Measurements from ENCODE around the gene AATF. TPM values are rescaled to one million over a fixed set of nuclear protein-coding genes. Genes with fewer than 3 reads are reported as not detected.
A peak's percentile ranks its signal among the peaks of the same experiment; 100 is the strongest.

Gene AATF
- total RNA-seq, 4 donors from 2014 or later, result 26.9 to 57.8 (median 35.4) TPM

DNA sequence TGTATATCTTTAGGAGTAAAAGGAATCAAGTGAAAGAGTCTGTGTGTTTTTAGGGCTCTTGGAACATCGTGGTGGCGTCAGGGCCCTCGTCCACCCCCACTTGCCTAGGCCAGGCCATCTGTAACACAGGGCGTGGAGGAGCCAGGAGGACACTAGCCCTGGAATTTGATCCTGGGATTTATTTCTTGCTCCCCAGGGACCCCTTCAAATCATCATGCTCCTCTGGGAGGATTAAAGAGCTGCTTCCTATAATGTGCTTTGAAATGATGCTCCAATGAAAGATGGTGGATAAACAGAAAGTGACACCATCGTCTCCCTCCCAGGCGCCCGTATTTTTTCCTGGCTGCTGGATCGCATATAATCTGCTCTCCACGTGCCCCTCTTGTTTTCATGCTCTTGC is 113.3 kb downstream of the AATF start:
- TF ChIP-seq, protein P1, sequence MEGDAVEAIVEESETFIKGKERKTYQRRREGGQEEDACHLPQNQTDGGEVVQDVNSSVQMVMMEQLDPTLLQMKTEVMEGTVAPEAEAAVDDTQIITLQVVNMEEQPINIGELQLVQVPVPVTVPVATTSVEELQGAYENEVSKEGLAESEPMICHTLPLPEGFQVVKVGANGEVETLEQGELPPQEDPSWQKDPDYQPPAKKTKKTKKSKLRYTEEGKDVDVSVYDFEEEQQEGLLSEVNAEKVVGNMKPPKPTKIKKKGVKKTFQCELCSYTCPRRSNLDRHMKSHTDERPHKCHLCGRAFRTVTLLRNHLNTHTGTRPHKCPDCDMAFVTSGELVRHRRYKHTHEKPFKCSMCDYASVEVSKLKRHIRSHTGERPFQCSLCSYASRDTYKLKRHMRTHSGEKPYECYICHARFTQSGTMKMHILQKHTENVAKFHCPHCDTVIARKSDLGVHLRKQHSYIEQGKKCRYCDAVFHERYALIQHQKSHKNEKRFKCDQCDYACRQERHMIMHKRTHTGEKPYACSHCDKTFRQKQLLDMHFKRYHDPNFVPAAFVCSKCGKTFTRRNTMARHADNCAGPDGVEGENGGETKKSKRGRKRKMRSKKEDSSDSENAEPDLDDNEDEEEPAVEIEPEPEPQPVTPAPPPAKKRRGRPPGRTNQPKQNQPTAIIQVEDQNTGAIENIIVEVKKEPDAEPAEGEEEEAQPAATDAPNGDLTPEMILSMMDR (IDR thresholded peaks at IDR 0.05), result no peak
- no peak for TF ChIP-seq POLR2A (IDR thresholded peaks at IDR 0.05)
- Histone ChIP-seq H3K27ac (no peak overlapping the region), H3K36me3 (peaks cover 0 to 7% (median 0%) of the 10 kb centered on the region in 3 donors), H3K9me3 (no peaks in the 10 kb centered on the region), H3K4me3 (no peak overlapping the region), H3K27me3 (no peaks in the 10 kb centered on the region), H3K4me1 (peaks cover 0 to 16% (median 0%) of the 10 kb centered on the region in 4 donors)
- DNase-seq, result no peak

DNA sequence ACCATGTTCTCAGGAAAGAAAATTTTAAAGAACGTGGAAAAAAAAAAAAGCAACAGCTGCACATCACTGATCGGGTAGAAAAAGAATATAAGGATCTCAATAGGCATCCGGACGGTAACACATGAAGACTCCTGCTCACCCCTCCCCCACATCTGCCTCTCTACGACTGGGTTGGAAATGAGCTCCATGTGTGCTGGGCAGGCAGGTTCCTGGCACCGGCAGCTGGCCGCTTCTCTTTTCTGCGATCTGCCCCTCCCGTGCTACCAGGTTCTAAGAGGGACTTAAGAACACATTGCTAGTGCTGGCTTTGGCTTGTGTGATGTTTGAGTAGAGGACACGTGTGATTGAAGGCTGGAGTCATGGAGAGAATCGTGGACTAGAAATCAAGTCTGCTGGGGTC is 115.5 kb downstream of the AATF start:
- TF ChIP-seq POLR2A (IDR thresholded peaks at IDR 0.05), result no peak
- TF ChIP-seq, protein P1 (IDR thresholded peaks at IDR 0.05), result no peak
- H3K9me3 ChIP-seq, result no peaks in the 10 kb centered on the region
- no peak overlapping the region for H3K27ac ChIP-seq
- no peaks in the 10 kb centered on the region for H3K36me3 ChIP-seq
- no peaks in the 10 kb centered on the region for H3K27me3 ChIP-seq
- DNase-seq, result no peak
- peaks cover 0 to 18% (median 0%) of the 10 kb centered on the region in 4 donors for H3K4me1 ChIP-seq
- no peak overlapping the region for H3K4me3 ChIP-seq

DNA sequence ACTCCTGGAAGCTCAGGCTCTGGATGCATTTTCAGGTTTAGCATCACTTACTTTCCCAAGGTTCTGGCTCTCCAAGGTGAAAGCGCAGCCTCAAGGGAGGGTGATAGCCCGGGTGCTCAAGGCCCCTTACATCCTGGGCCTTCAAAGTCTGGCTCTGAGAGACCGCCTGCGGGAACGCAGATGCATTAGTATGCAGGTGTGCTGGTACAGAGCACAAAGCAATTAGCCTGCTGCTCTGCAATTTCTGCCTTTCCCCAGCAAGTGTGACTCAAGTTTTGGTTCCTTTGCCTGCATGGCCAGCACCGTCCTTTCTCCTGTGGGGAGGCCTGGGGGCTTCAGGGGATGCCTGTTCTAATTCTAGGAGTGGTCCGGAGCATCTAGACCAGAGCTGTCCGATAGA is 116.2 kb downstream of the AATF start:
- Histone ChIP-seq H3K9me3 (no peaks in the 10 kb centered on the region), H3K27ac (no peak overlapping the region), H3K36me3 (no peaks in the 10 kb centered on the region), H3K27me3 (no peaks in the 10 kb centered on the region), H3K4me3 (no peak overlapping the region), H3K4me1 (peaks cover 0 to 18% (median 0%) of the 10 kb centered on the region in 4 donors)
- no peak for TF ChIP-seq POLR2A (IDR thresholded peaks at IDR 0.05)
- TF ChIP-seq, protein P1 (IDR thresholded peaks at IDR 0.05), result no peak
- no peak for DNase-seq

DNA sequence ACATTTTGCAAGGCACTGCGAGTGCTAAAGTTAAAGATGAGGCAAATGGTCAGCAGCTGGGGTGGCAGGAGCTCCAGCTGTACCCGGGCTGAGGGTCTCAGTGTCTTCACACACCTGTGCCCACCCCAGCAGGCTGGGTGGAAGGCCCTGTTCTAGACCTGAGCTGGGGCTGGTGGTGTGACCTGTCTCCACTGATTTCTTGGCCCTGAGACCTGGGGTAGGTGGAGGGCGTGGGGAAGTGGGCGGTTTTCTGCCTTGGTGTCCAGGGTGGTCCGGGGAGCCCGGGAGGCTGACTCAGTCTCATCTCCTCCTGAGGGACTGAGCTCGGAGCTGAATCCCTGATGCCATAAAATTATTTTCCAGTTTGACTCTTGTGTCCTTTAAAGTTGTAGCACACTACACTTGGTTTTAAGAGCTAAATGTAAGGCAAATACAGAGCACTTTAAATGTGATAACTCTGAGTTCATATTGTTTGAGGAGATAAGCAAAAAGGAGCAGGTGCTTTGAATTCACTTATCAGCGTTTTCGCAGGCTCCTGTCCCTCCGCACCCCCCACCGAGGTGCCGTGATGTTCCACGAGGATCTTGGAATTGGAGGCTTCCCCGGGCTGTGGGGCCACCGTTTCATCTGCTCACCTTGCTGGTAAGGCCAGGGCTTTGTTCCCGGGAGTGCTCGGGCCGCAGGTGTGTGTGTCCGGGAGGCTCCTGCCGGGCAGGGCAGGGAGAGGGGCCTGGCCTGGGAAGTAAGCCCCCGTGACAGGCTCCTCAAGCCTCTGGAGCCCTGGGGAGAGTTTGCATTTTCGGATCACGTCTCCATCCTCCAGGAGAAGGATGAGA is 117.0 kb downstream of the AATF start:
- Histone ChIP-seq H3K36me3 (no peaks in the 10 kb centered on the region), H3K9me3 (no peaks in the 10 kb centered on the region), H3K4me3 (no peak overlapping the region), H3K27me3 (no peaks in the 10 kb centered on the region), H3K4me1 (peaks cover 0 to 18% (median 0%) of the 10 kb centered on the region in 4 donors), H3K27ac (no peak overlapping the region)
- TF ChIP-seq POLR2A (IDR thresholded peaks at IDR 0.05), result no peak
- TF ChIP-seq, protein P1 (IDR thresholded peaks at IDR 0.05), result no peak
- no peak for DNase-seq

DNA sequence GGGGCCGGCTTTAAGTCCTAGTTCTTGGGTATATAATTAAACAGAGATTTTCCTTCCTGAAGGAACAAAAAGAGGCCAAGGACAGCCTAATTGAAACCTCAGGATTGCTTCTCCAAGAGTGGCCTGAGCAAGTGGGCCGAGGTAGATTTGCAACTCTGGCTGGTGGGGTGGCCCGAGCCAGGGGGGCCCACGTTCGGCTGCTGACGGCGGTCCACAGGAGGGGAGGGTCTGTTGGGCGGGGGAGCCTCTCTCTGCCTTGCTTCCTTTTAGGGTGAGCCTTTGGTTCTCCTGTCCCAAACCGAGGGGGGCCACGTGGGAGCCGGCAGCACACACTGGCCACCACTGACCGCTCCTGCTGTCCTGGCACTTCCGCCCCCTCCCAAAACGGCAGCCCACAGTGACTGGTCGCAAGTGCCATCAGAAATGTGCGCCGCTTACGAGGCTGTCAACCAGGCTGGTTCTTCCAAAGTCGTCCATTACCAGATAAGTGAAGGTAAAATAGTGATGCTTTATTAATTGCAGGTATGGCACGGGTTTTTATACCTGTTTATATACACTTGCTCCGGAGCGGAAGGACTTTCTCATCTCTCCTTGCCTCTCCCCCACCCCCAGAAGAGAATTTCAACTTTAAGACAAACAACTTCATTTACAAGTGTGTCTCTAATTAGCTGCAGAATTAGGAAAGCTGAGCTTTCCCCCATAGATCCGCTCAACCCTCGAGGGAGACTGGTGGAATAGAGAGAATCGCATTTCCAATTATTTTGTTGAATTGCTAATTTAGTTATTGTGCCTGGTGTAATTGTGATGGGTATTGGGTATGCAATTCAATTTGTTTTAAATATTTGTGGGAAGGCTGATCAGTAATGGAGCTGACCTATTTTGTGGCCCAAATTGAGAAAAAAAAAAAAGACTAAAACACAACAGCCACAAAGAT is 117.8 kb downstream of the AATF start:
- Histone ChIP-seq H3K36me3 (no peaks in the 10 kb centered on the region), H3K9me3 (no peaks in the 10 kb centered on the region), H3K4me3 (no peak overlapping the region), H3K4me1 (peaks cover 0 to 18% (median 0%) of the 10 kb centered on the region in 4 donors), H3K27me3 (no peaks in the 10 kb centered on the region), H3K27ac (peak overlapping the region in 2 of 4 donors; percentile 86 to 90)
- no peak for DNase-seq
- no peak for TF ChIP-seq POLR2A (IDR thresholded peaks at IDR 0.05)
- TF ChIP-seq, protein P1 (IDR thresholded peaks at IDR 0.05), result no peak

Data from Peyer's patch (tissue), 4 donors.